Neuronal stem cell (in vitro differentiated cells): ENCODE results near the gene UXS1.

Experiments used
- DNase-seq: peaks from one replicate; pipeline ENCODE4 v3.0.0-alpha.2; 2013; ENCODE audit warnings: low spot score
- H2AFZ ChIP-seq: one replicate; pipeline ENCODE4 v1.6.1; 2013; ENCODE audit warnings: mild to moderate bottlenecking, low read length, inconsistent platforms
- H2AK5ac ChIP-seq: 2 replicates; pipeline ENCODE4 v1.6.1; 2013; ENCODE audit warnings: low read depth, mild to moderate bottlenecking, inconsistent platforms, low read length, moderate library complexity, mixed read lengths
- H2BK120ac ChIP-seq: 2 replicates; pipeline ENCODE4 v1.6.1; 2013; ENCODE audit warnings: low read depth, mild to moderate bottlenecking, inconsistent platforms, low read length, moderate library complexity, mixed read lengths
- H2BK12ac ChIP-seq: one replicate; pipeline ENCODE4 v1.6.1; 2013; ENCODE audit warnings: low read length, inconsistent platforms
- H2BK15ac ChIP-seq: 2 replicates; pipeline ENCODE4 v1.6.1; 2013; ENCODE audit warnings: mild to moderate bottlenecking, low read length, inconsistent platforms, mixed read lengths
- H2BK5ac ChIP-seq: one replicate; pipeline ENCODE4 v1.6.1; 2013; ENCODE audit warnings: inconsistent platforms, mild to moderate bottlenecking, low read length, moderate library complexity
- H3K14ac ChIP-seq: one replicate; pipeline ENCODE4 v1.6.1; 2013; ENCODE audit warnings: low read length, inconsistent platforms
- H3K18ac ChIP-seq: 2 replicates; pipeline ENCODE4 v1.6.1; 2013; ENCODE audit warnings: low read length, inconsistent platforms
- H3K23ac ChIP-seq: 2 replicates; pipeline ENCODE4 v1.6.1; 2013; ENCODE audit warnings: low read depth, mild to moderate bottlenecking, mixed read lengths, low read length, inconsistent platforms; ENCODE audit not compliant: poor library complexity
- H3K27ac ChIP-seq: replicated peaks from 3 replicates; pipeline ENCODE4 v1.5.1; 2013; ENCODE audit warnings: low read length, inconsistent platforms
- H3K27me3 ChIP-seq, 3 experiments: 2 replicates each; pipeline ENCODE4 v1.6.1; 2013; ENCODE audit warnings: low read length in 3 of 3, mild to moderate bottlenecking in 2 of 3, inconsistent platforms in 1 of 3, low read depth in 1 of 3, mixed read lengths in 1 of 3, moderate library complexity in 1 of 3; ENCODE audit not compliant: control insufficient read depth in 3 of 3, insufficient read depth in 3 of 3
- H3K36me3 ChIP-seq, 2 donors: replicated peaks in 1 of 2; 2 replicates each; pipeline ENCODE4 v1.6.1; 2013; ENCODE audit warnings: low read length in 2 of 2; ENCODE audit not compliant: control insufficient read depth in 2 of 2, insufficient read depth in 2 of 2
- H3K4ac ChIP-seq: 2 replicates; pipeline ENCODE4 v1.6.1; 2013; ENCODE audit warnings: inconsistent platforms, mild to moderate bottlenecking, low read length, moderate library complexity
- H3K4me1 ChIP-seq, 2 donors: 1 replicate in 1 of 2; 2 replicates in 1 of 2; pipeline ENCODE4 v1.6.1; 2013; ENCODE audit warnings: low read length in 2 of 2, low read depth in 1 of 2; ENCODE audit not compliant: control insufficient read depth in 2 of 2, insufficient read depth in 1 of 2
- H3K4me2 ChIP-seq: one replicate; pipeline ENCODE4 v1.6.1; 2013; ENCODE audit warnings: mild to moderate bottlenecking, low read length, inconsistent platforms; ENCODE audit not compliant: insufficient read depth, poor library complexity, severe bottlenecking
- H3K4me3 ChIP-seq, 2 donors: 2 replicates each; pipeline ENCODE4 v1.5.1; 2013; ENCODE audit warnings: low read length in 2 of 2, mild to moderate bottlenecking in 2 of 2, inconsistent platforms in 1 of 2, moderate library complexity in 1 of 2
- H3K79me1 ChIP-seq: one replicate; pipeline ENCODE4 v1.6.1; 2013; ENCODE audit warnings: low read depth, mild to moderate bottlenecking, inconsistent platforms, low read length, moderate library complexity
- H3K9ac ChIP-seq: one replicate; pipeline ENCODE4 v1.6.1; 2013; ENCODE audit warnings: mild to moderate bottlenecking, low read depth, low read length, inconsistent platforms; ENCODE audit not compliant: poor library complexity
- H3K9me3 ChIP-seq, 2 donors: replicated peaks in 1 of 2; 2 replicates each; pipeline versions ENCODE3 to v1.6.1; 2013; ENCODE audit warnings: low read length in 2 of 2, mild to moderate bottlenecking in 2 of 2, inconsistent platforms in 1 of 2, low read depth in 1 of 2, mixed read lengths in 1 of 2, moderate library complexity in 1 of 2; ENCODE audit not compliant: control insufficient read depth in 2 of 2, insufficient read depth in 1 of 2
- H4K8ac ChIP-seq: one replicate; pipeline ENCODE4 v1.6.1; 2013; ENCODE audit warnings: low read depth, mild to moderate bottlenecking, inconsistent platforms, low read length, moderate library complexity
- H4K91ac ChIP-seq: one replicate; pipeline ENCODE4 v1.6.1; 2013; ENCODE audit warnings: low read length, low read depth, mild to moderate bottlenecking, inconsistent platforms; ENCODE audit not compliant: poor library complexity
- WGBS, 2 donors: extraction: QIAGEN DNeasy Blood & Tissue Kit; methylation state at CpG; one replicate each; pipeline ENCODE4 v1.1.7; 2013; ENCODE audit warnings: missing lambda C conversion rate in 2 of 2, mixed read lengths in 1 of 2; ENCODE audit not compliant: insufficient read length in 2 of 2, insufficient replicate concordance in 1 of 2; ENCODE audit errors: extremely low coverage in 2 of 2; 5-methylcytosine and 5-hydroxymethylcytosine counted together

Gene UXS1

GRCh38 chr2:106054321-106054720 is 139.8 kb downstream of the UXS1 start:
- Histone ChIP-seq H3K23ac (no peak overlapping the region), H2BK5ac (no peak overlapping the region), H4K91ac (no peak overlapping the region), H3K14ac (no peak overlapping the region), H3K4me3 (no peak overlapping the region), H3K18ac (no peak overlapping the region), H3K9ac (no peak overlapping the region), H2BK120ac (no peak overlapping the region), H3K36me3 (no peaks in the 10 kb centered on the region), H3K4me2 (no peak overlapping the region), H3K79me1 (no peaks in the 10 kb centered on the region), H3K27me3 (no peaks in the 10 kb centered on the region), H3K9me3 (peaks cover 0 to 5% of the 10 kb centered on the region in 2 donors), H2AFZ (no peak overlapping the region), H2BK12ac (no peak overlapping the region), H2AK5ac (no peak overlapping the region), H3K4ac (no peak overlapping the region), H4K8ac (no peak overlapping the region), H3K4me1 (no peaks in the 10 kb centered on the region), H3K27ac (no peak overlapping the region), H2BK15ac (no peak overlapping the region)
- no peak for DNase-seq
- WGBS, 2 donors: no CpG with 5 or more reads among the region's 9 CpGs

- H2AK5ac ChIP-seq: no peak overlapping the region
- H2BK5ac ChIP-seq: no peak overlapping the region
- no peak overlapping the region for H2BK12ac ChIP-seq
- peaks cover 0 to 5% of the 10 kb centered on the region in 2 donors for H3K9me3 ChIP-seq
- H3K14ac ChIP-seq: no peak overlapping the region
- no peak for DNase-seq
- no peaks in the 10 kb centered on the region for H3K27me3 ChIP-seq
- H3K36me3 ChIP-seq: no peaks in the 10 kb centered on the region
- H3K4me1 ChIP-seq: peaks cover 0 to 2% of the 10 kb centered on the region in 2 donors
- H2AFZ ChIP-seq: no peak overlapping the region
- no peak overlapping the region for H3K18ac ChIP-seq
- H2BK120ac ChIP-seq: no peak overlapping the region
- H3K4ac ChIP-seq: no peak overlapping the region
- no peak overlapping the region for H3K27ac ChIP-seq
- no peaks in the 10 kb centered on the region for H3K79me1 ChIP-seq
- H3K4me2 ChIP-seq: no peak overlapping the region
- no peak overlapping the region for H4K8ac ChIP-seq
- H2BK15ac ChIP-seq: no peak overlapping the region
- no peak overlapping the region for H4K91ac ChIP-seq
- H3K4me3 ChIP-seq: peak overlapping the region in 1 of 2 donors; percentile 40
- H3K23ac ChIP-seq: no peak overlapping the region
- WGBS, 2 donors: no CpG with 5 or more reads among the region's 6 CpGs
- no peak overlapping the region for H3K9ac ChIP-seq
Measured at GRCh38 chr2:106053581-106053980, 140.5 kb downstream of the UXS1 start.

- DNase-seq: no peak
- no peaks in the 10 kb centered on the region for H3K27me3 ChIP-seq
- H3K18ac ChIP-seq: no peak overlapping the region
- no peak overlapping the region for H3K14ac ChIP-seq
- H3K79me1 ChIP-seq: no peaks in the 10 kb centered on the region
- no peak overlapping the region for H2BK15ac ChIP-seq
- H4K8ac ChIP-seq: no peak overlapping the region
- H2BK12ac ChIP-seq: no peak overlapping the region
- WGBS, 2 donors: no CpG with 5 or more reads among the region's 2 CpGs
- H3K4me3 ChIP-seq: no peak overlapping the region
- H3K23ac ChIP-seq: no peak overlapping the region
- no peak overlapping the region for H3K4ac ChIP-seq
- no peak overlapping the region for H3K9ac ChIP-seq
- peaks cover 0 to 2% of the 10 kb centered on the region in 2 donors for H3K4me1 ChIP-seq
- no peak overlapping the region for H4K91ac ChIP-seq
- no peak overlapping the region for H3K27ac ChIP-seq
- no peak overlapping the region for H2AFZ ChIP-seq
- H3K9me3 ChIP-seq: peaks cover 0 to 5% of the 10 kb centered on the region in 2 donors
- no peaks in the 10 kb centered on the region for H3K36me3 ChIP-seq
- no peak overlapping the region for H2BK120ac ChIP-seq
- no peak overlapping the region for H2AK5ac ChIP-seq
- no peak overlapping the region for H3K4me2 ChIP-seq
- H2BK5ac ChIP-seq: no peak overlapping the region
Measured at GRCh38 chr2:106053116-106053515, 141.0 kb downstream of the UXS1 start.

- H2AK5ac ChIP-seq: no peak overlapping the region
- no peak overlapping the region for H3K4me3 ChIP-seq
- no peak overlapping the region for H2BK15ac ChIP-seq
- no peak overlapping the region for H3K23ac ChIP-seq
- H3K9ac ChIP-seq: no peak overlapping the region
- H3K9me3 ChIP-seq: no peaks in the 10 kb centered on the region
- no peak overlapping the region for H3K4ac ChIP-seq
- no peak overlapping the region for H3K4me2 ChIP-seq
- H3K36me3 ChIP-seq: no peaks in the 10 kb centered on the region
- no peak overlapping the region for H2BK5ac ChIP-seq
- H3K27ac ChIP-seq: no peak overlapping the region
- peaks cover 0 to 2% of the 10 kb centered on the region in 2 donors for H3K4me1 ChIP-seq
- H4K8ac ChIP-seq: no peak overlapping the region
- H3K18ac ChIP-seq: no peak overlapping the region
- H3K79me1 ChIP-seq: no peaks in the 10 kb centered on the region
- H2BK120ac ChIP-seq: no peak overlapping the region
- no peak overlapping the region for H3K14ac ChIP-seq
- no peak overlapping the region for H4K91ac ChIP-seq
- H2AFZ ChIP-seq: no peak overlapping the region
- H3K27me3 ChIP-seq: no peaks in the 10 kb centered on the region
- WGBS, 2 donors: no CpG with 5 or more reads among the region's 6 CpGs
- DNase-seq: no peak
- no peak overlapping the region for H2BK12ac ChIP-seq
Measured at GRCh38 chr2:106044859-106045258, 149.2 kb downstream of the UXS1 start.
